HFFc6 (cell line): Measurements from ENCODE around the gene TRMT2A. TPM values are rescaled to one million over a fixed set of nuclear protein-coding genes. Genes with fewer than 3 reads are reported as not detected.
A peak's percentile ranks its signal among the peaks of the same experiment; 100 is the strongest.

ENCODE experiments used
- DNase-seq: peaks from one replicate; pipeline ENCODE4 v3.0.0-alpha.2; 2018
- H3K27ac Mint-ChIP-seq: 2 replicates; pipeline ENCODE4 v1.8.0; 2020; ENCODE audit warnings: mild to moderate bottlenecking, mixed read lengths
- H3K27me3 Mint-ChIP-seq: 2 replicates; pipeline ENCODE4 v1.8.0; 2021; ENCODE audit warnings: mild to moderate bottlenecking, moderate library complexity, mixed read lengths; ENCODE audit not compliant: insufficient read depth
- H3K36me3 Mint-ChIP-seq: 2 replicates; pipeline ENCODE4 v1.8.0; 2021; ENCODE audit warnings: low read depth, mixed read lengths
- H3K4me1 Mint-ChIP-seq: 2 replicates; pipeline ENCODE4 v1.8.0; 2020; ENCODE audit warnings: low read depth, mixed read lengths
- H3K4me3 Mint-ChIP-seq: 2 replicates; pipeline ENCODE4 v1.8.0; 2020; ENCODE audit warnings: mild to moderate bottlenecking, moderate library complexity, mixed read lengths
- H3K9me3 Mint-ChIP-seq: 2 replicates; pipeline ENCODE4 v1.8.0; 2020; ENCODE audit warnings: mild to moderate bottlenecking, mixed read lengths
- CTCF ChIP-seq: fragments of 200-600 bp; sonication (generic); IDR thresholded peaks from 2 replicates; pipeline ENCODE4 v1.5.0; 2021; ENCODE audit warnings: antibody characterized with exemption, mild to moderate bottlenecking
- total RNA-seq, 6 experiments: library from RNA; stranded (reverse); fragmentation: NEBNext Ultra II Directional; extraction: Animal tissue kit (Norgen Biotek cat#: 25700); gene quantifications; 2 replicates in 1 of 6; 3 replicates in 5 of 6; pipeline ENCODE4 v1.2.3, GENCODE V29; 2021

The TRMT2A gene
- total RNA-seq, 6 experiments from 2014 or later = 31.1 to 44.9 (median 38.5) TPM

GRCh38 chr22:20142711-20143621, 25.9 kb upstream of the TRMT2A start:
- Mint-ChIP-seq H3K4me1 (peaks cover 9% of the 10 kb centered on the region), H3K27ac (no peak overlapping the region), H3K4me3 (no peak overlapping the region), H3K27me3 (no peaks in the 10 kb centered on the region), H3K9me3 (no peaks in the 10 kb centered on the region), H3K36me3 (0 out of 2 replicates have a peak, but pooled peaks cover 3% of the 10 kb centered on the region)
- no peak for DNase-seq
- TF ChIP-seq CTCF = no peak

- no peak for TF ChIP-seq CTCF
- DNase-seq = peak; percentile 82
- Mint-ChIP-seq H3K27me3 (no peaks in the 10 kb centered on the region), H3K4me1 (peaks cover 13% of the 10 kb centered on the region), H3K9me3 (no peaks in the 10 kb centered on the region), H3K27ac (peak overlapping the region; percentile 75), H3K4me3 (no peak overlapping the region), H3K36me3 (0 out of 2 replicates have a peak, but pooled peaks cover 3% of the 10 kb centered on the region)
Observed at GRCh38 chr22:20141186-20142077, 24.4 kb upstream of the TRMT2A start.

GRCh38 chr22:20140521-20140964, 23.5 kb upstream of the TRMT2A start:
- H3K9me3 Mint-ChIP-seq = no peaks in the 10 kb centered on the region
- 0 out of 2 replicates have a peak, but pooled peaks cover 3% of the 10 kb centered on the region for H3K36me3 Mint-ChIP-seq
- peak overlapping the region; percentile 75 for H3K27ac Mint-ChIP-seq
- no peak for TF ChIP-seq CTCF
- no peaks in the 10 kb centered on the region for H3K27me3 Mint-ChIP-seq
- DNase-seq = no peak
- H3K4me1 Mint-ChIP-seq = peaks cover 13% of the 10 kb centered on the region
- H3K4me3 Mint-ChIP-seq = no peak overlapping the region

- no peaks in the 10 kb centered on the region for H3K27me3 Mint-ChIP-seq
- no peak for TF ChIP-seq CTCF
- DNase-seq = no peak
Observed at GRCh38 chr22:20140107-20140445, 23.1 kb upstream of the TRMT2A start.

GRCh38 chr22:20139391-20140106, 22.5 kb upstream of the TRMT2A start:
- Mint-ChIP-seq H3K27ac (no peak overlapping the region), H3K9me3 (no peaks in the 10 kb centered on the region), H3K4me3 (no peak overlapping the region), H3K4me1 (peaks cover 13% of the 10 kb centered on the region), H3K27me3 (no peaks in the 10 kb centered on the region), H3K36me3 (0 out of 2 replicates have a peak, but pooled peaks cover 3% of the 10 kb centered on the region)
- DNase-seq = no peak
- no peak for TF ChIP-seq CTCF

More at GRCh38 chr22:20140107-20140445, 23.1 kb upstream of the TRMT2A start:
- no peak overlapping the region for H3K27ac Mint-ChIP-seq
- no peak overlapping the region for H3K4me3 Mint-ChIP-seq
- H3K4me1 Mint-ChIP-seq = peaks cover 13% of the 10 kb centered on the region
- H3K9me3 Mint-ChIP-seq = no peaks in the 10 kb centered on the region
- 0 out of 2 replicates have a peak, but pooled peaks cover 3% of the 10 kb centered on the region for H3K36me3 Mint-ChIP-seq
